Vagina (tissue), 2 donors: ENCODE results near the gene NOC4L.

Experiments used
- POLR2A ChIP-seq, 2 donors: fragments of 450-650 bp; IDR thresholded peaks; one replicate each; pipeline ENCODE4 v1.6.1; 2017; ENCODE audit warnings: antibody characterized with exemption in 2 of 2, mild to moderate bottlenecking in 2 of 2, moderate library complexity in 2 of 2
- TF ChIP-seq, protein P1 (sequence below), 3 experiments: fragments of 450-650 bp in 2 of 3; fragments of 200-600 bp in 1 of 3; sonication (generic) in 1 of 3; IDR thresholded peaks; one replicate each; pipeline ENCODE4 v1.5.1; 2017 to 2019; ENCODE audit warnings: antibody characterized with exemption in 3 of 3, mild to moderate bottlenecking in 2 of 3, moderate library complexity in 2 of 3

DNA sequence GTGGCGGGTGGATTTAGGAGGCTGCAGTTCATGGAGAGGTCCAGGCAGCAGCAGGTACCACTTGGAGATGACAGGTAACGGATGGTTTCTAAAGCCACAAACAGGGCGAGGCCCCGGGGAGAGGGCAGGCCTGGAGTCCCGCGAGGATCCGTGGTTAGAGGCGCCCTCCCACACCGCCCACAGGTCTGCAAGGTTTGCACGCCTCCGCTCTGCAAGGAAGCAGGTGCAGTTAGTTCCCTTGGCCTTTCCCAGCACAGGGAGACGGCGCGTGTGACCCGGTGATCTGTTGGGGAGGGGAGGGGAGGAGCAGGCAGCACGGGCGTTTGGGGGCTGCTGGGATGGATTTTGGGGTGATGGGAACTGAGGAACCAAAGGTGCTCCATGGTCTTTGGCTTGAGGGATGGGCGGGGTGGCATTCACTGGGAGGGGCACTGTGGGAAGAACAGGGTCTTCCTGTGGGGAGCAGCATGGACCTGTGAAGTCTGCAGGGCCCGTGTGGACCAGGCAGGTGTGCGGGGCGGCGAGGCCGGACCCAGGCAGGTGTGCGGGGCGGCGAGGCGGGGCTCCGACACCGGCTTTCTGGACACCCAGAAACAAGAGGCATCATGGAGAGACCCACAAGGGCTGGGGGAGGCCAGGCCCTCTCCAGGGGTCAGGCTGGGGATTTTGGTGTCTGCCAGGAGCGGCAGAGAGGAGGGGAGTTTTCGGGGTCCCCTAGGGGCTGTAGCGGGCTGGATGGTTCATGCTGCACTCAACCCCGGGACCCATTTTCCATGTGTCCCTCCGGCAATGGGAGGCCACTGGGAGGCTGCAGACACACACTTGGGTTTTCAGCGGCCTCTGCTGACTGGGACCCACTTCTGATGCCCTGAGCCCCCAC lies 29.1 kb downstream of the NOC4L start:
- no peak for TF ChIP-seq POLR2A (IDR thresholded peaks at IDR 0.05)
- TF ChIP-seq, protein P1, sequence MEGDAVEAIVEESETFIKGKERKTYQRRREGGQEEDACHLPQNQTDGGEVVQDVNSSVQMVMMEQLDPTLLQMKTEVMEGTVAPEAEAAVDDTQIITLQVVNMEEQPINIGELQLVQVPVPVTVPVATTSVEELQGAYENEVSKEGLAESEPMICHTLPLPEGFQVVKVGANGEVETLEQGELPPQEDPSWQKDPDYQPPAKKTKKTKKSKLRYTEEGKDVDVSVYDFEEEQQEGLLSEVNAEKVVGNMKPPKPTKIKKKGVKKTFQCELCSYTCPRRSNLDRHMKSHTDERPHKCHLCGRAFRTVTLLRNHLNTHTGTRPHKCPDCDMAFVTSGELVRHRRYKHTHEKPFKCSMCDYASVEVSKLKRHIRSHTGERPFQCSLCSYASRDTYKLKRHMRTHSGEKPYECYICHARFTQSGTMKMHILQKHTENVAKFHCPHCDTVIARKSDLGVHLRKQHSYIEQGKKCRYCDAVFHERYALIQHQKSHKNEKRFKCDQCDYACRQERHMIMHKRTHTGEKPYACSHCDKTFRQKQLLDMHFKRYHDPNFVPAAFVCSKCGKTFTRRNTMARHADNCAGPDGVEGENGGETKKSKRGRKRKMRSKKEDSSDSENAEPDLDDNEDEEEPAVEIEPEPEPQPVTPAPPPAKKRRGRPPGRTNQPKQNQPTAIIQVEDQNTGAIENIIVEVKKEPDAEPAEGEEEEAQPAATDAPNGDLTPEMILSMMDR (IDR thresholded peaks at IDR 0.05), result no peak
